GM06990 (cell line): Measurements from ENCODE around the gene RNF167.

Experiments used
- DNase-seq: peaks from one replicate; pipeline ENCODE4 v3.0.0-alpha.2; 2011; ENCODE audit not compliant: insufficient read length; ENCODE audit errors: extremely low read depth
- H3K27me3 ChIP-seq: replicated peaks from 2 replicates; pipeline ENCODE4 v1.6.0; 2011; ENCODE audit warnings: low read length; ENCODE audit not compliant: control insufficient read depth, insufficient read depth
- H3K36me3 ChIP-seq: 2 replicates; pipeline ENCODE4 v1.5.1; 2011; ENCODE audit warnings: low read length; ENCODE audit not compliant: control insufficient read depth, insufficient read depth
- H3K4me3 ChIP-seq: replicated peaks from 2 replicates; pipeline ENCODE4 v1.5.1; 2011; ENCODE audit warnings: low read depth, mild to moderate bottlenecking, control low read depth, low read length
- CTCF ChIP-seq: IDR thresholded peaks from 2 replicates; pipeline ENCODE4 v1.5.1; 2011; ENCODE audit warnings: low read length, control low read depth, mild to moderate bottlenecking, inconsistent platforms; ENCODE audit not compliant: insufficient read depth, poor library complexity, severe bottlenecking

Gene RNF167

GRCh38 chr17:4939796-4940554, at the start of gene RNF167, which contains the start of gene SLC25A11:
Gene RNF167 (plus strand): TSS chr17:4940268. CDS start chr17:4940910, 642 bp downstream.
Gene SLC25A11 (minus strand): TSS chr17:4940046. CDS start chr17:4939910, 136 bp downstream.
- peak; percentile 100 for DNase-seq

GRCh38 chr17:4891411-4892410, 48.4 kb upstream of the RNF167 start:
- Histone ChIP-seq H3K36me3 (peaks cover 31% of the 10 kb centered on the region), H3K4me3 (no peak overlapping the region), H3K27me3 (no peaks in the 10 kb centered on the region)
- DNase-seq = no peak
- TF ChIP-seq CTCF = no peak

More at GRCh38 chr17:4939796-4940554, at the start of gene RNF167, which contains the start of gene SLC25A11:
- no peaks in the 10 kb centered on the region for H3K27me3 ChIP-seq
- peak within 1 kb of the TSS; percentile 89 for H3K4me3 ChIP-seq
- H3K36me3 ChIP-seq = peaks cover 26% of the 10 kb centered on the region
- no peak for TF ChIP-seq CTCF

GRCh38 chr17:4892499-4893221, 47.4 kb upstream of the RNF167 start:
- no peaks in the 10 kb centered on the region for H3K27me3 ChIP-seq
- H3K4me3 ChIP-seq = no peak overlapping the region
- no peak for TF ChIP-seq CTCF
- H3K36me3 ChIP-seq = peaks cover 28% of the 10 kb centered on the region
- no peak for DNase-seq

GRCh38 chr17:4893272-4893671, 46.8 kb upstream of the RNF167 start:
- TF ChIP-seq CTCF = no peak
- H3K27me3 ChIP-seq = no peaks in the 10 kb centered on the region
- no peak overlapping the region for H3K4me3 ChIP-seq
- H3K36me3 ChIP-seq = peaks cover 29% of the 10 kb centered on the region
- DNase-seq = no peak

GRCh38 chr17:4893721-4894560, 46.1 kb upstream of the RNF167 start:
- DNase-seq = no peak
- Histone ChIP-seq H3K27me3 (no peaks in the 10 kb centered on the region), H3K36me3 (peaks cover 27% of the 10 kb centered on the region), H3K4me3 (no peak overlapping the region)
- no peak for TF ChIP-seq CTCF
